ENCODE measurements around the gene OR2H1. TPM values are rescaled to one million over a fixed set of nuclear protein-coding genes. Genes with fewer than 3 reads are reported as not detected.
"Not testable (repeated sequence)": the region's sequence is repeated elsewhere in the genome, so short reads cannot be mapped to it uniquely, and the experiment has no call there.

Gene OR2H1
- not detected for total RNA-seq
- long read RNA-seq = 0 reads

- intact Hi-C loops (cut with DNase I) = no loop called here
- no peak for DNase-seq (ENCODE audit: low spot score)
Measured at GRCh38 chr6:29456971-29457370, at the start of gene OR2H1, which contains the start of gene OR11A1. Gene OR2H1 (plus strand): TSS chr6:29457155. CDS start chr6:29461770, 4,615 bp downstream. Gene OR11A1 (minus strand): TSS chr6:29457071. CDS start chr6:29427641, 29,430 bp downstream.

GRCh38 chr6:29414588-29414987, 42.4 kb upstream of the OR2H1 start, which contains the start of gene OR12D1:
Gene OR12D1 (plus strand): TSS chr6:29414928.
- no peak for DNase-seq (ENCODE audit: low spot score)
- intact Hi-C loops (cut with DNase I) = no loop called here

GRCh38 chr6:29419516-29419915, 37.4 kb upstream of the OR2H1 start:
- no peak for DNase-seq (ENCODE audit: low spot score)
- intact Hi-C loops (cut with DNase I) = no loop called here

- no peak for DNase-seq (ENCODE audit: low spot score)
- intact Hi-C loops (cut with DNase I) = no loop called here
Measured at GRCh38 chr6:29424168-29424567, 32.8 kb upstream of the OR2H1 start.

- intact Hi-C loops (cut with DNase I) = no loop called here
- DNase-seq (ENCODE audit: low spot score) = no peak
Measured at GRCh38 chr6:29424575-29424974, 32.4 kb upstream of the OR2H1 start.

- intact Hi-C loops (cut with DNase I) = no loop called here
- DNase-seq (ENCODE audit: low spot score) = no peak
Measured at GRCh38 chr6:29425075-29425474, 31.9 kb upstream of the OR2H1 start.

GRCh38 chr6:29426654-29427053, 30.3 kb upstream of the OR2H1 start:
- DNase-seq (ENCODE audit: low spot score) = no peak
- intact Hi-C loops (cut with DNase I) = no loop called here

- DNase-seq (ENCODE audit: low spot score); intact Hi-C loops (cut with DNase I): not testable (repeated sequence)
Measured at GRCh38 chr6:29436730-29437129, 20.2 kb upstream of the OR2H1 start.

- intact Hi-C loops (cut with DNase I) = no loop called here
- no peak for DNase-seq (ENCODE audit: low spot score)
Measured at GRCh38 chr6:29439006-29439405, 17.9 kb upstream of the OR2H1 start, which contains the start of gene OR10C1. Gene OR10C1 (plus strand): TSS chr6:29439306. CDS start chr6:29440016, 710 bp downstream.

- DNase-seq (ENCODE audit: low spot score) = no peak
- intact Hi-C loops (cut with DNase I) = no loop called here
Measured at GRCh38 chr6:29442719-29443118, 14.2 kb upstream of the OR2H1 start.

- DNase-seq (ENCODE audit: low spot score); intact Hi-C loops (cut with DNase I): not testable (repeated sequence)
Measured at GRCh38 chr6:29444031-29444430, 12.9 kb upstream of the OR2H1 start.

- intact Hi-C loops (cut with DNase I) = no loop called here
- DNase-seq (ENCODE audit: low spot score) = no peak
Measured at GRCh38 chr6:29447670-29448069, 9.3 kb upstream of the OR2H1 start.

- intact Hi-C loops (cut with DNase I) = no loop called here
- no peak for DNase-seq (ENCODE audit: low spot score)
Measured at GRCh38 chr6:29451471-29452193, 5.3 kb upstream of the OR2H1 start.

GRCh38 chr6:29461021-29461814, 4.3 kb downstream of the OR2H1 start:
- intact Hi-C loops (cut with DNase I) = no loop called here
- DNase-seq (ENCODE audit: low spot score) = no peak

- intact Hi-C loops (cut with DNase I) = no loop called here
- DNase-seq (ENCODE audit: low spot score) = no peak
Measured at GRCh38 chr6:29462022-29462421, 5.1 kb downstream of the OR2H1 start.

GRCh38 chr6:29465279-29465678, 8.3 kb downstream of the OR2H1 start:
- intact Hi-C loops (cut with DNase I) = no loop called here
- DNase-seq (ENCODE audit: low spot score) = no peak

- DNase-seq (ENCODE audit: low spot score) = no peak
- intact Hi-C loops (cut with DNase I) = no loop called here
Measured at GRCh38 chr6:29465801-29466200, 8.8 kb downstream of the OR2H1 start.

GRCh38 chr6:29466241-29466640, 9.3 kb downstream of the OR2H1 start:
- intact Hi-C loops (cut with DNase I) = no loop called here
- no peak for DNase-seq (ENCODE audit: low spot score)

GRCh38 chr6:29474996-29475395, 18.0 kb downstream of the OR2H1 start:
- no peak for DNase-seq (ENCODE audit: low spot score)
- intact Hi-C loops (cut with DNase I) = no loop called here

GRCh38 chr6:29477923-29478450, 21.0 kb downstream of the OR2H1 start:
- intact Hi-C loops (cut with DNase I) = no loop called here

More at GRCh38 chr6:29477923-29478450, 21.0 kb downstream of the OR2H1 start:
- no peak for DNase-seq (ENCODE audit: low spot score)
